Aorta (tissue), 5 donors: ENCODE data around the gene INPPL1. TPM values are rescaled to one million over a fixed set of nuclear protein-coding genes. Genes with fewer than 3 reads are reported as not detected.
"Not testable (repeated sequence)": the region's sequence is repeated elsewhere in the genome, so short reads cannot be mapped to it uniquely, and the experiment has no call there.

ENCODE experiments used
- ATAC-seq: fragments of 200-7000 bp; cut with Tn5 transposase; one replicate; pipeline ENCODE4 v1.9.1; 2022; ENCODE audit warnings: moderate library complexity; ENCODE audit not compliant: low FRiP score
- DNase-seq, 2 donors: peaks; one replicate each; pipeline ENCODE4 v3.0.0-alpha.2; 2020
- H3K27ac ChIP-seq, 2 donors: one replicate each; pipeline ENCODE4 v1.5.1; 2013; ENCODE audit warnings: low read length in 2 of 2, mild to moderate bottlenecking in 2 of 2, moderate library complexity in 2 of 2, control low read depth in 1 of 2, inconsistent platforms in 1 of 2, low read depth in 1 of 2
- H3K27me3 ChIP-seq, 2 donors: one replicate each; pipeline ENCODE4 v1.6.1; 2013; ENCODE audit warnings: control low read depth in 1 of 2, low read length in 1 of 2, mild to moderate bottlenecking in 1 of 2, moderate library complexity in 1 of 2; ENCODE audit not compliant: insufficient read depth in 2 of 2, control insufficient read depth in 1 of 2
- H3K36me3 ChIP-seq, 2 donors: one replicate each; pipeline ENCODE4 v1.6.1; 2013; ENCODE audit warnings: control low read depth in 1 of 2, low read length in 1 of 2, mild to moderate bottlenecking in 1 of 2; ENCODE audit not compliant: insufficient read depth in 2 of 2, control insufficient read depth in 1 of 2
- H3K4me1 ChIP-seq, 2 donors: one replicate each; pipeline ENCODE4 v1.6.1; 2013; ENCODE audit warnings: low read length in 2 of 2, control low read depth in 1 of 2, mild to moderate bottlenecking in 1 of 2, moderate library complexity in 1 of 2; ENCODE audit not compliant: insufficient read depth in 2 of 2, control insufficient read depth in 1 of 2
- H3K4me3 ChIP-seq, 2 donors: one replicate each; pipeline ENCODE4 v1.5.1; 2013; ENCODE audit warnings: low read length in 2 of 2, control low read depth in 1 of 2, mild to moderate bottlenecking in 1 of 2
- H3K9me3 ChIP-seq: one replicate; pipeline ENCODE4 v1.6.1; 2013; ENCODE audit warnings: mild to moderate bottlenecking, low read length; ENCODE audit not compliant: control insufficient read depth
- WGBS, 2 donors: extraction: QIAGEN DNeasy Blood & Tissue Kit; methylation state at CpG; one replicate each; pipeline ENCODE4 v1.1.7; 2013; 5-methylcytosine and 5-hydroxymethylcytosine counted together
- intact Hi-C, 2 donors: fragments of 100-400 bp; cut with DNase I; formaldehyde crosslinking; loops; one replicate each; pipeline versions ENCODE4 v1.14.2 to v1.15.0; 2022
- polyA plus RNA-seq, 2 donors: library from polyadenylated mRNA; stranded (reverse); fragments of 200-250 nt; gene quantifications; one replicate each; pipeline ENCODE4 v1.2.3, GENCODE V29; 2013
- total RNA-seq, 2 donors: library from RNA; stranded (reverse); fragmentation: NEBNext Ultra II Directional; extraction: Animal tissue kit (Norgen Biotek cat#: 25700); gene quantifications; one replicate each; pipeline ENCODE4 v1.2.1, GENCODE V29; 2021
- donor health status: healthy with polysubstance abuse.
- donor health status: Bipolar disorder and iron deficiency.
- donor health status: DM: no; HTN: no; CAD: no.
- donor health status: DM: no; HTN: no; CAD: no.
- donor health status: DM: yes; HTN: yes; CAD: no.

INPPL1 gene
- total and polyA plus RNA-seq, 4 donors, result 21.9 to 166 (median 132) TPM

DNA sequence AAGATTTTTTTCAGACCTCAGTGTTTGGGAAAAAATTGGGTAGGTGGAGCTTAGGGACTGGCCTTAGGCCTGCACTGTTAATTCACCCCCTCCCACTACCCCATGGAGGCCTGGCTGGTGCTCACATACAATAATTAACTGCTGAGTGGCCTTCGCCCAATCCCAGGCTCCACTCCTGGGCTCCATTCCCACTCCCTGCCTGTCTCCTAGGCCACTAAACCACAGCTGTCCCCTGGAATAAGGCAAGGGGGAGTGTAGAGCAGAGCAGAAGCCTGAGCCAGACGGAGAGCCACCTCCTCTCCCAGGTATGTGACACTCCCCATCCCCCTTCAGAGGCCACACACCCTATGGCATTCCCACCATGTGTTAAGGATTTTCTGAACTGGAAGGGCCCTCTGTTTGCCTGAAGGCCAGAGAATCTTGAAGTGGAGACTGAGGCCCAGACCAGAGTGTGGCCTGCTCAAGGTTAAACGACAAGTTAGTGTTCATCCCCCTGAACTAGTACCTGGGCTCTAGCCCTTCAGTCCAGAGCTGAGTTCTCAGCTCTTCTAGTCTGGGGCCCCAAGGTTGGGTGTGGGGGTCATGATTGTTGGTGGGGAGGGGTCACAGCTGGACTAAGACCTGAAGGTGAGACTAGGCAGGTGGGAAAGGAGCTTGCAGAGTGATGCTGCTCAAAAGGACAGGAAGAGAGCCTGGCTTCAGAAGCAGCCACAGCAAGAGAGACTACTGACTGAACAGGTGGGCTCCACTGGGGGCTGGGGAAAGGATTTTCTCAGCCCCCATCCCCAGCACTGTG is 34.9 kb upstream of the INPPL1 start:
- Histone ChIP-seq H3K4me3 (no peak overlapping the region), H3K9me3 (no peaks in the 10 kb centered on the region), H3K27ac (no peak overlapping the region), H3K4me1 (no peaks in the 10 kb centered on the region), H3K36me3 (no peaks in the 10 kb centered on the region), H3K27me3 (no peaks in the 10 kb centered on the region)
- intact Hi-C loops, result no loop called here
- DNase-seq, result no peak
- WGBS, 2 donors, result 71 to 74% methylated on average over 3 of the region's 3 CpGs
- peak; percentile 64 for ATAC-seq

DNA sequence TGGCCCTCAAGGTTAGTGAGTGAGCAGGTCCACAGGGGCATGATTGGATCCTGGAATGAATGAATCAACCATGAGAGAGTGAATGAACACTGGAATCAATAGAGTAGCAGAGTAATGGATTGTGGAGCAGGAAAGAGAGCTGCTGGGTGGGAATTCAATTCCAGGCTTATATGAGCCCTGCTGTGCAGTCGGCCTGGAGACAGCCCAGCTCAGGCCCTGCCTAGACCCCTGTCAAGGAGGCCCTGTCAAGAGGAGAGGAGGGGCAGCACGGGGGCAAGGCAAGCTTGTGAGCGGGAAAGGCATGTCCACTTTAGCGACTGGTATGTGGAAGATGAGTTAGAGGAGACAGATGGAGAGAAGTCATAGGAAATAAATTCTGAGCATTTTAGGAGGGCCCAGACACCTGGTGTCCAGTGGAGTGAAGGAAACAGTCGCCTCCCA is 33.9 kb upstream of the INPPL1 start:
- Histone ChIP-seq H3K4me1 (no peaks in the 10 kb centered on the region), H3K36me3 (no peaks in the 10 kb centered on the region), H3K27me3 (no peaks in the 10 kb centered on the region), H3K4me3 (no peak overlapping the region), H3K9me3 (no peaks in the 10 kb centered on the region), H3K27ac (no peak overlapping the region)
- intact Hi-C loops, result no loop called here
- ATAC-seq (no peak), DNase-seq (no peak)
- 77 to 87% methylated on average over 5 of the region's 5 CpGs for WGBS, 2 donors

DNA sequence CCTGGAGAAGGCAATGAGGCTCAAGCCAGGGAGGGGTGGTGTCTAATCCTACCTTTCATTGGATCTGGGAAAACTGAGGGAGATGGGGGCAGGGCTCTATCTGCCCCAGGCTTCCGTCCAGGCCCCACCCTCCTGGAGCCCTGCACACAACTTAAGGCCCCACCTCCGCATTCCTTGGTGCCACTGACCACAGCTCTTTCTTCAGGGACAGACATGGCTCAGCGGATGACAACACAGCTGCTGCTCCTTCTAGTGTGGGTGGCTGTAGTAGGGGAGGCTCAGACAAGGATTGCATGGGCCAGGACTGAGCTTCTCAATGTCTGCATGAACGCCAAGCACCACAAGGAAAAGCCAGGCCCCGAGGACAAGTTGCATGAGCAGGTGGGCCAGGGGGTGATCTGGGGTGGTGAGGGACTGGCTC is 32.6 kb upstream of the INPPL1 start, which contains the start of gene FOLR1:
TSS of gene FOLR1 (plus strand) at position 180 of the 421 bp plus-strand sequence. CDS start at position 214, 34 bp downstream.
- Histone ChIP-seq H3K4me3 (no peak within 1 kb of the TSS), H3K4me1 (no peaks in the 10 kb centered on the region), H3K9me3 (no peaks in the 10 kb centered on the region), H3K36me3 (no peaks in the 10 kb centered on the region), H3K27ac (no peak within 1 kb of the TSS), H3K27me3 (no peaks in the 10 kb centered on the region)
- ATAC-seq, result no peak
- 76 to 84% methylated on average over 5 of the region's 5 CpGs for WGBS, 2 donors
- intact Hi-C loops, result no loop called here
- no peak for DNase-seq

DNA sequence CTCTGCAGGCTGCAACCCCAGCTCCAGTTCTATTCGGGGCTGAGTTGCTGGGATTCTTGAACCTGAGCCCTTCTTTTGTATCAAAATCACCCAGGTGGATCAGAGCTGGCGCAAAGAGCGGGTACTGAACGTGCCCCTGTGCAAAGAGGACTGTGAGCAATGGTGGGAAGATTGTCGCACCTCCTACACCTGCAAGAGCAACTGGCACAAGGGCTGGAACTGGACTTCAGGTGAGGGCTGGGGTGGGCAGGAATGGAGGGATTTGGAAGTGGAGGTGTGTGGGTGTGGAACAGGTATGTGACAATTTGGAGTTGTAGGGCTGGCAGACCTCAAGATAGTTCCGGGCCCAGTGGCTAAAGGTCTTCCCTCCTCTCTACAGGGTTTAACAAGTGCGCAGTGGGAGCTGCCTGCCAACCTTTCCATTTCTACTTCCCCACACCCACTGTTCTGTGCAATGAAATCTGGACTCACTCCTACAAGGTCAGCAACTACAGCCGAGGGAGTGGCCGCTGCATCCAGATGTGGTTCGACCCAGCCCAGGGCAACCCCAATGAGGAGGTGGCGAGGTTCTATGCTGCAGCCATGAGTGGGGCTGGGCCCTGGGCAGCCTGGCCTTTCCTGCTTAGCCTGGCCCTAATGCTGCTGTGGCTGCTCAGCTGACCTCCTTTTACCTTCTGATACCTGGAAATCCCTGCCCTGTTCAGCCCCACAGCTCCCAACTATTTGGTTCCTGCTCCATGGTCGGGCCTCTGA is 28.9 kb upstream of the INPPL1 start:
- 88 to 89% methylated on average over 12 of the region's 12 CpGs for WGBS, 2 donors
- H3K4me1 ChIP-seq, result no peaks in the 10 kb centered on the region
- ATAC-seq (no peak), DNase-seq (no peak)
- no peak overlapping the region for H3K4me3 ChIP-seq
- H3K27ac ChIP-seq, result no peak overlapping the region
- no peaks in the 10 kb centered on the region for H3K27me3 ChIP-seq
- H3K9me3 ChIP-seq, result no peaks in the 10 kb centered on the region
- intact Hi-C loops, result no loop called here
- no peaks in the 10 kb centered on the region for H3K36me3 ChIP-seq

DNA sequence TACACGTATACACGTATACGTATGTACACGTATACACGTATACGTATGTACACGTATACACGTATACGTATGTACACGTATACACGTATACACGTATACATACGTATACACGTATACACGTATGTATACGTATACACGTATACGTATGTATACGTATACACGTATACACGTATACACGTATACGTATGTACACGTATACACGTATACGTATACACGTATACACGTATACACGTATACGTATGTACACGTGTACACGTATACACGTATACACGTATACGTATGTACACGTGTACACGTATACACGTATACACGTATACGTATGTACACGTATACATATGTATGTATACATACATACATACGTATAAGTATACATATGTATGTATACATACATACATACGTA is 23.1 kb upstream of the INPPL1 start:
- H3K27me3 ChIP-seq, H3K9me3 ChIP-seq, H3K4me3 ChIP-seq, H3K4me1 ChIP-seq, H3K27ac ChIP-seq, DNase-seq, ATAC-seq, intact Hi-C loops, H3K36me3 ChIP-seq: not testable (repeated sequence)
- 87 to 94% methylated on average over 33 to 42 of the region's 43 CpGs for WGBS, 2 donors

DNA sequence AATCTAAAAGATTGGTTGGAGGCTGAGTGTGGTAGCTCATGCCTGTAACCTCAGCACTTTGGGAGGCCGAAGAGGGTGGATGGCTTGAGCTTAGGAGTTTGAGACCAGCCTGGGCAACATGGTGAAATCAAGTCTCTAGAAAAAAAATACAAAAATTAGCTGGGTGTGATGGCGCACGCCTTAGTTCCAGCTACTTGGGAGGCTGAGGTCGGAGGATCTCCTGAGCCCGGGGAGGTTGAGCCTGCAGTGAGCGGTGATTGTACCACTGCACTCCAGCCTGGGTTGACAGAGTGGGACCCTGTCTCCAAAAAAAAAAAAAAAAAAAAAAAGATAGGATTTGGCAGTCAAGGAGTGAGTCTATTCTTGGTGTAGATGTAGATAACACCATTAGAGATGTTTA is 22.0 kb upstream of the INPPL1 start:
- Histone ChIP-seq H3K36me3 (no peaks in the 10 kb centered on the region), H3K9me3 (no peaks in the 10 kb centered on the region), H3K4me1 (no peaks in the 10 kb centered on the region), H3K4me3 (no peak overlapping the region), H3K27me3 (no peaks in the 10 kb centered on the region), H3K27ac (no peak overlapping the region)
- ATAC-seq (no peak), DNase-seq (no peak)
- intact Hi-C loops, result no loop called here
- WGBS, 2 donors, result 94 to 96% methylated on average over 6 of the region's 6 CpGs

DNA sequence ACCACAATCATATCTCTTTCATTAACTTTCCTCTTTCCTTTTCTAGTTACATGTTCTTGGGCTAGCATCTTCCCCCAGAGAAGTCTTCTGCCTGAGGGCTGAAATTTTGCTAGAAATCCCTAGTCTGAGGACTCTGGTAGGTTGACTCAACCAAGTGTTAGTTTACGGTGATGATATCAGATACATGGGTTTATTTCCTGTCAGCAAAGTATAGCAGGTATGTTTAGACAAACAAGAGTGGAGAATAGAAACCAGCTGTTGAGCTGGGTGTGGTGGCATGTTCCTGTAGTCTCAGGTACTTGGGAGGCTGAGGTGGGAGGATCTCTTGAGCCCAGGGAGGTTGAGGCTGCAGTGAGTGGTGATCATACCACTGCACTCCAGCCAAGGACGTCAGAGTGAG is 21.4 kb upstream of the INPPL1 start:
- Histone ChIP-seq H3K27me3 (no peaks in the 10 kb centered on the region), H3K4me1 (no peaks in the 10 kb centered on the region), H3K4me3 (no peak overlapping the region), H3K9me3 (no peaks in the 10 kb centered on the region), H3K27ac (no peak overlapping the region), H3K36me3 (no peaks in the 10 kb centered on the region)
- DNase-seq (no peak), ATAC-seq (no peak)
- WGBS, 2 donors, result 68 to 87% methylated on average over 2 of the region's 2 CpGs
- intact Hi-C loops, result no loop called here

DNA sequence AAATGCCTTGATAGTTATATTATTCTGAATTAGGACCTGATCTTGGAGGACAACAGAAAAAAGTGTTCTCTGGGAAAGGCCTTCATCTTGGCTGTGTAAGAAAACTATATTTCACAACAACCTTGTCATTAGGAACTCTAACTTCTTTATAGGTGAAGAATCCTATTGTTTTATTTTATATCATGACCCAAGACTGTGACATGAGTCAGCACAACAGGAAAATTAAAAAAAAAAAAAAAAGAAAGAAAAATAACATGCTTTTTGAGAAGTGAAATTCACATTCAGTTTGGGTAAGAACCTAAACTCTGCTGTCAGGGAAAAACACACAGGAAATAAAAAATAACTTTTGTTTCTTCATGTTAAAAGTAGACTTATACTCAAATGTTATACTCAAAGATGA is 19.7 kb upstream of the INPPL1 start:
- Histone ChIP-seq H3K4me3 (no peak overlapping the region), H3K27me3 (no peaks in the 10 kb centered on the region), H3K4me1 (no peaks in the 10 kb centered on the region), H3K9me3 (peaks cover 4% of the 10 kb centered on the region), H3K36me3 (no peaks in the 10 kb centered on the region), H3K27ac (no peak overlapping the region)
- ATAC-seq (no peak), DNase-seq (no peak)
- intact Hi-C loops, result no loop called here

DNA sequence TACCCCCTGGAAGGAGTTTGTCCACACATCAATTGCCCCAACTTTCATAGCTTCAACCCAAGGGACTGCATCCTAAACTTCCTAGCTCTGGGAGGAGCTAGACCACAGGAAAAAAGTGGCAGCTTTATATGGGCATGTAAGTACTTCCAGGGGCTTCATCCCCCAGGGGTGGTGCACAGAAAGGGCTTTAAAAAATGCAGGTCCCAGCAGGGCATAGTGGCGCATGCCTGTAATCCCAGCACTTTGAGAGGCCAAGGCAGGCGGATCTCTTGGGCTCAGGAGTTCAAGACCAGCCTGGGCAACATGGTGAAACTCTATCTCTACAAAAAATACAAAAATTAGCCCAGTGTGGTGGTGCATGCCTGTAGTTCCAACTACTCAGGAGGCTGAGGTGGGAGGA is 17.8 kb upstream of the INPPL1 start:
- DNase-seq, intact Hi-C loops, H3K27ac ChIP-seq, H3K4me3 ChIP-seq, ATAC-seq, H3K36me3 ChIP-seq, H3K27me3 ChIP-seq, H3K9me3 ChIP-seq, H3K4me1 ChIP-seq: not testable (repeated sequence)
- 93 to 100% methylated on average over 2 of the region's 2 CpGs for WGBS, 2 donors
